Measurements from ENCODE around the gene PCF11. TPM values are rescaled to one million over a fixed set of nuclear protein-coding genes. Genes with fewer than 3 reads are reported as not detected.

The PCF11 gene
- polyA plus RNA-seq, 1 donor from 2014 or later, result 82.4 TPM

- Histone ChIP-seq H3K27ac (ENCODE audit: low read length) (no peak overlapping the region), H3F3A (ENCODE audit: insufficient read depth, low read length, poor library complexity, severe bottlenecking) (no peaks in the 10 kb centered on the region), H3K9me2 (ENCODE audit: insufficient read depth, low read length) (no peaks in the 10 kb centered on the region), H3K79me2 (replicated peaks; ENCODE audit: insufficient read depth, low read length) (peaks cover 64% of the 10 kb centered on the region), H3K9ac (ENCODE audit: low read length) (no peak overlapping the region), H3K9me3 (ENCODE audit: low read length) (no peaks in the 10 kb centered on the region), H2AFZ (ENCODE audit: low read depth, low read length) (no peak overlapping the region), H3K36me3 (ENCODE audit: insufficient read depth, low read length) (peaks cover 7% of the 10 kb centered on the region), H3K27me3 (ENCODE audit: insufficient read depth, low read depth, low read length) (no peaks in the 10 kb centered on the region), H3K4me3 (ENCODE audit: low read length) (no peak overlapping the region), H4K20me1 (ENCODE audit: insufficient read depth) (peaks cover 4% of the 10 kb centered on the region), H3K4me2 (ENCODE audit: low read length) (no peak overlapping the region)
- no peak for TF ChIP-seq MXI1 (conservative IDR thresholded peaks at IDR 0.05; ENCODE audit: poor library complexity, severe bottlenecking)
- TF ChIP-seq RAD21 (conservative IDR thresholded peaks at IDR 0.05), result no peak
- TF ChIP-seq EZH2 (IDR thresholded peaks at IDR 0.05; ENCODE audit: borderline replicate concordance, insufficient read depth, low read length, poor library complexity, severe bottlenecking), result no peak
- TF ChIP-seq SMC3 (conservative IDR thresholded peaks at IDR 0.05; ENCODE audit: poor library complexity), result no peak
- no peak for TF ChIP-seq EP300 (conservative IDR thresholded peaks at IDR 0.05; ENCODE audit: poor library complexity, severe bottlenecking)
- no peak for TF ChIP-seq POLR2AphosphoS5 (IDR thresholded peaks at IDR 0.05)
- TF ChIP-seq CTCF (IDR thresholded peaks at IDR 0.05; ENCODE audit: poor library complexity, severe bottlenecking), result no peak
- TF ChIP-seq TAF1 (IDR thresholded peaks at IDR 0.05; ENCODE audit: low read depth), result no peak
- no peak for TF ChIP-seq REST (IDR thresholded peaks at IDR 0.05; ENCODE audit: borderline replicate concordance)
Measured at GRCh38 chr11:83174008-83174407, 17.1 kb downstream of the PCF11 start.

GRCh38 chr11:83175815-83176214, 18.9 kb downstream of the PCF11 start:
- H3K27me3 ChIP-seq (ENCODE audit: insufficient read depth, low read depth, low read length), result no peaks in the 10 kb centered on the region
- H3K9me3 ChIP-seq (ENCODE audit: low read length), result no peaks in the 10 kb centered on the region
- no peaks in the 10 kb centered on the region for H3F3A ChIP-seq (ENCODE audit: insufficient read depth, low read length, poor library complexity, severe bottlenecking)
- H3K79me2 ChIP-seq (replicated peaks; ENCODE audit: insufficient read depth, low read length), result peaks cover 46% of the 10 kb centered on the region
- peaks cover 5% of the 10 kb centered on the region for H3K36me3 ChIP-seq (ENCODE audit: insufficient read depth, low read length)
- peaks cover 4% of the 10 kb centered on the region for H4K20me1 ChIP-seq (ENCODE audit: insufficient read depth)
- H3K27ac ChIP-seq (ENCODE audit: low read length), result no peak overlapping the region
- H3K4me3 ChIP-seq (ENCODE audit: low read length), result no peak overlapping the region
- TF ChIP-seq RAD21 (conservative IDR thresholded peaks at IDR 0.05) (no peak), REST (IDR thresholded peaks at IDR 0.05; ENCODE audit: borderline replicate concordance) (no peak), CTCF (IDR thresholded peaks at IDR 0.05; ENCODE audit: poor library complexity, severe bottlenecking) (no peak), EZH2 (IDR thresholded peaks at IDR 0.05; ENCODE audit: borderline replicate concordance, insufficient read depth, low read length, poor library complexity, severe bottlenecking) (no peak), POLR2AphosphoS5 (IDR thresholded peaks at IDR 0.05) (no peak), SMC3 (conservative IDR thresholded peaks at IDR 0.05; ENCODE audit: poor library complexity) (no peak), MXI1 (conservative IDR thresholded peaks at IDR 0.05; ENCODE audit: poor library complexity, severe bottlenecking) (no peak), TAF1 (IDR thresholded peaks at IDR 0.05; ENCODE audit: low read depth) (no peak), EP300 (conservative IDR thresholded peaks at IDR 0.05; ENCODE audit: poor library complexity, severe bottlenecking) (no peak)
- no peaks in the 10 kb centered on the region for H3K9me2 ChIP-seq (ENCODE audit: insufficient read depth, low read length)
- no peak overlapping the region for H3K9ac ChIP-seq (ENCODE audit: low read length)
- H3K4me2 ChIP-seq (ENCODE audit: low read length), result no peak overlapping the region
- H2AFZ ChIP-seq (ENCODE audit: low read depth, low read length), result no peak overlapping the region
